A549 (cell line): Measurements from ENCODE around the gene MAPKAP1. TPM values are rescaled to one million over a fixed set of nuclear protein-coding genes. Genes with fewer than 3 reads are reported as not detected.

Source experiments
- ATAC-seq, 2 experiments: fragments of 200-7000 bp in 1 of 2; fragments of >200 bp in 1 of 2; cut with Nextera tagmentation in 1 of 2; cut with Tn5 transposase in 1 of 2; 3 replicates each; pipeline versions ENCODE4 v1.8.0 to v1.9.1; 2018 to 2020; ENCODE audit warnings: mild to moderate bottlenecking in 1 of 2, moderate library complexity in 1 of 2
- CTCF ChIA-PET: fragments of 300-600 bp; sonication (Branson Sonifier 250); formaldehyde crosslinking; extraction: SDS; loops from one replicate; lab custom pipeline; 2021; ENCODE audit warnings: antibody characterized with exemption, inconsistent platforms; lab: Yijun Ruan, JAX
- POLR2A ChIA-PET: fragments of 350-600 bp; formaldehyde crosslinking; extraction: SDS; loops from one replicate; lab custom pipeline; 2021; ENCODE audit warnings: antibody characterized with exemption, inconsistent platforms; lab: Yijun Ruan, JAX
- DNase-seq, 2 experiments: peaks; one replicate each; pipeline versions ENCODE4 v3.0.0 to v3.0.0-alpha.2; 2011 to 2016; ENCODE audit warnings: low read depth in 1 of 2, low spot score in 1 of 2
- FAIRE-seq: peaks from 2 replicates; lab custom pipeline; 2011; peaks lifted over from hg19 to GRCh38; lab: Jason Lieb, UNC
- H3K27ac ChIP-seq, 2 experiments: fragments of >200 bp; sonication (Bioruptor Twin); formaldehyde crosslinking; 3 replicates each; pipeline ENCODE4 v1.5.1; 2016 to 2017
- H3K4me1 ChIP-seq: fragments of >200 bp; sonication (Bioruptor Twin); formaldehyde crosslinking; 3 replicates; pipeline ENCODE4 v1.6.1; 2016
- H3K4me2 ChIP-seq: fragments of >200 bp; sonication (Bioruptor Twin); formaldehyde crosslinking; 3 replicates; pipeline ENCODE4 v1.6.1; 2016
- H3K4me3 ChIP-seq: fragments of >200 bp; sonication (Bioruptor Twin); formaldehyde crosslinking; 3 replicates; pipeline ENCODE4 v1.5.1; 2016
- H3K9me3 ChIP-seq: fragments of >200 bp; sonication (Bioruptor Twin); formaldehyde crosslinking; 3 replicates; pipeline ENCODE4 v1.6.1; 2016
- ATOH8 ChIP-seq: fragments of 250-450 bp; sonication (Bioruptor Pico); IDR thresholded peaks from 2 replicates; pipeline ENCODE4 v1.5.0; 2020; ENCODE audit warnings: low read depth, mild to moderate bottlenecking, moderate library complexity
- BHLHE40 ChIP-seq: IDR thresholded peaks from 2 replicates; pipeline ENCODE4 v1.6.1; 2012; ENCODE audit warnings: low read depth, low read length, inconsistent platforms
- CBX8 ChIP-seq: fragments of 200-600 bp; sonication (generic); IDR thresholded peaks from 2 replicates; pipeline ENCODE4 v1.6.1; 2016
- CEBPB ChIP-seq, 2 experiments: fragments of >200 bp in 1 of 2; sonication (Bioruptor Twin) in 1 of 2; formaldehyde crosslinking in 1 of 2; IDR thresholded peaks; 2 replicates each; pipeline ENCODE4 v1.6.1; 2012 to 2016
- CHD2 ChIP-seq: fragments of 150-350 bp; IDR thresholded peaks from 2 replicates; pipeline ENCODE4 v1.6.1; 2014; ENCODE audit warnings: low read length; ENCODE audit not compliant: partially characterized antibody
- CHD4 ChIP-seq: fragments of 200-600 bp; sonication (generic); IDR thresholded peaks from 2 replicates; pipeline ENCODE4 v1.6.1; 2016; ENCODE audit warnings: antibody characterized with exemption, mild to moderate bottlenecking, borderline replicate concordance
- EP300 ChIP-seq, 2 experiments: fragments of >200 bp; sonication (Bioruptor Twin); formaldehyde crosslinking; IDR thresholded peaks; 2 replicates in 1 of 2; 3 replicates in 1 of 2; pipeline ENCODE4 v1.6.1; 2016 to 2017
- FOSB ChIP-seq: fragments of 250-450 bp; sonication (Bioruptor Pico); IDR thresholded peaks from 2 replicates; pipeline ENCODE4 v1.5.0; 2020; ENCODE audit warnings: mild to moderate bottlenecking, moderate library complexity
- FOSL2 ChIP-seq, 2 experiments: fragments of 450-650 bp in 1 of 2; fragments of >200 bp in 1 of 2; sonication (Bioruptor Twin) in 1 of 2; formaldehyde crosslinking; IDR thresholded peaks; 2 replicates each; pipeline versions ENCODE4 v1.5.0 to v1.6.1; 2016 to 2020; ENCODE audit warnings: mild to moderate bottlenecking in 1 of 2, moderate library complexity in 1 of 2
- GATA3 ChIP-seq: IDR thresholded peaks from 2 replicates; pipeline ENCODE4 v1.6.1; 2012; ENCODE audit warnings: borderline replicate concordance
- HDAC2 ChIP-seq: fragments of 200-600 bp; sonication (generic); IDR thresholded peaks from 2 replicates; pipeline ENCODE4 v1.6.1; 2016
- HOXA7 ChIP-seq: fragments of 250-450 bp; sonication (Bioruptor Pico); IDR thresholded peaks from 2 replicates; pipeline ENCODE4 v1.5.0; 2020; ENCODE audit warnings: mild to moderate bottlenecking, moderate library complexity
- HOXB13 ChIP-seq: fragments of 250-450 bp; sonication (Bioruptor Pico); IDR thresholded peaks from 2 replicates; pipeline ENCODE4 v1.5.0; 2020; ENCODE audit warnings: low read depth, mild to moderate bottlenecking, moderate library complexity
- MYC ChIP-seq: IDR thresholded peaks from 2 replicates; pipeline ENCODE4 v1.6.1; 2012; ENCODE audit warnings: mild to moderate bottlenecking, inconsistent platforms, low read length, improper control_type of control experiment, borderline replicate concordance
- REST ChIP-seq: fragments of 200-600 bp; sonication (generic); IDR thresholded peaks from 2 replicates; pipeline ENCODE4 v1.6.1; 2016; ENCODE audit warnings: antibody characterized with exemption, mild to moderate bottlenecking, moderate library complexity
- TFCP2L1 ChIP-seq: fragments of 250-450 bp; sonication (Bioruptor Pico); IDR thresholded peaks from 2 replicates; pipeline ENCODE4 v1.5.0; 2021; ENCODE audit warnings: mild to moderate bottlenecking
- ZC3H11A ChIP-seq: fragments of 450-650 bp; IDR thresholded peaks from 2 replicates; pipeline ENCODE4 v1.6.1; 2014; ENCODE audit warnings: antibody characterized with exemption, mild to moderate bottlenecking
- ZNF302 ChIP-seq: fragments of 250-450 bp; sonication (Bioruptor Pico); IDR thresholded peaks from 2 replicates; pipeline ENCODE4 v1.9.0; 2021; ENCODE audit warnings: inconsistent platforms, mild to moderate bottlenecking, moderate library complexity
- WGBS: methylation state at CpG from one replicate; pipeline ENCODE4 v1.1.6; 2017; ENCODE audit errors: missing lambda C conversion rate; 5-methylcytosine and 5-hydroxymethylcytosine counted together
- polyA plus RNA-seq, 4 experiments: library from polyadenylated mRNA; depleted of rRNA in 3 of 4; stranded (reverse); fragments of >200 nt; fragmentation: RNase III in 1 of 4; extraction: RNeasy Plus Mini Kit Qiagen cat#74134 plus additional on column Dnase treatment in 1 of 4; gene quantifications; 2 replicates in 3 of 4; 3 replicates in 1 of 4; pipeline ENCODE4 v1.2.3, GENCODE V29; 2011 to 2017
- TF ChIP-seq, protein P1 (sequence below): fragments of >200 bp; sonication (Bioruptor Twin); formaldehyde crosslinking; IDR thresholded peaks from 3 replicates; pipeline ENCODE4 v1.5.1; 2016

The MAPKAP1 gene
- polyA plus RNA-seq, 2 of the 4 experiments (the other 2 are of a cell fraction) = 49.9 to 119 TPM

- TF ChIP-seq, protein P1, sequence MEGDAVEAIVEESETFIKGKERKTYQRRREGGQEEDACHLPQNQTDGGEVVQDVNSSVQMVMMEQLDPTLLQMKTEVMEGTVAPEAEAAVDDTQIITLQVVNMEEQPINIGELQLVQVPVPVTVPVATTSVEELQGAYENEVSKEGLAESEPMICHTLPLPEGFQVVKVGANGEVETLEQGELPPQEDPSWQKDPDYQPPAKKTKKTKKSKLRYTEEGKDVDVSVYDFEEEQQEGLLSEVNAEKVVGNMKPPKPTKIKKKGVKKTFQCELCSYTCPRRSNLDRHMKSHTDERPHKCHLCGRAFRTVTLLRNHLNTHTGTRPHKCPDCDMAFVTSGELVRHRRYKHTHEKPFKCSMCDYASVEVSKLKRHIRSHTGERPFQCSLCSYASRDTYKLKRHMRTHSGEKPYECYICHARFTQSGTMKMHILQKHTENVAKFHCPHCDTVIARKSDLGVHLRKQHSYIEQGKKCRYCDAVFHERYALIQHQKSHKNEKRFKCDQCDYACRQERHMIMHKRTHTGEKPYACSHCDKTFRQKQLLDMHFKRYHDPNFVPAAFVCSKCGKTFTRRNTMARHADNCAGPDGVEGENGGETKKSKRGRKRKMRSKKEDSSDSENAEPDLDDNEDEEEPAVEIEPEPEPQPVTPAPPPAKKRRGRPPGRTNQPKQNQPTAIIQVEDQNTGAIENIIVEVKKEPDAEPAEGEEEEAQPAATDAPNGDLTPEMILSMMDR = no peak
- no peak for TF ChIP-seq EP300 (IDR thresholded peaks at IDR 0.05)
- no peak for TF ChIP-seq CBX8
- TF ChIP-seq HOXB13 (CRISPR knock-in tag) = no peak
- TF ChIP-seq HDAC2 = no peak
- TF ChIP-seq, all 56 proteins: peak for 0
These were observed 209.5 kb downstream of the MAPKAP1 start (continued) for GRCh38 chr9:125497478-125497877.

DNA sequence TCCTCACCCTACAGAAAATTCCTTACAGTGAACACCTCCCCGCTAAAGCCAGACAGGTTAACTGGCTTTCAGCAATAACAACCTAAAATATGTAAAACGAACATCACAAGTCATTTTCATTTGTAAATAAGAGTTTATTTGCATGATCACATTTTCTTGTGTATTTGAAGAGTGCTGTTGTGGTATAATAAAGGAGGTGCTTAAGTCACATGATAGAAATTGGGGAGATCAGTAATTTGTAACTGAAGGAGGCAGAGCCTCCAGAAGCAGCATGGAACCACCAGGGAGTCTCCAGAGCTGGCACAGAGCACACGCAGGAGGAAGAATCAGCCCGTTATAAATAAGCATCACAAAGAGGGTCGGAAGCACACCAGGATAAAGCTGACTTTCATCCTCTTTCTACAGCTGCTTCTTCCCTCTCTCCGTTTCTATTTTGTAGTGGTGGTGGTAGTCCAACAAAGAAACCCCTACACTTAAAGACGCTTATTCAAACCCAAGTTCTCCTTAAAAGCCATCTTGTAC lies 210.6 kb downstream of the MAPKAP1 start:
- 91% methylated on average over 7 of the region's 7 CpGs for WGBS
- Histone ChIP-seq H3K9me3 (no peaks in the 10 kb centered on the region), H3K4me1 (peaks cover 30% of the 10 kb centered on the region; the same call in 2 of the 3 replicates), H3K4me3 (no peak overlapping the region), H3K4me2 (no peak overlapping the region), H3K27ac (no peak overlapping the region)
- CTCF ChIA-PET = interaction anchor here (2.0 kb wide), 1 partner anchor 62 kb away, joined by 6 read pairs; no protein-coding TSS in a partner anchor
- POLR2A ChIA-PET = no interaction called here
- FAIRE-seq (no peak), ATAC-seq (no peak), DNase-seq (no peak)
- TF ChIP-seq HDAC2 (no peak), ATOH8 (CRISPR knock-in tag) (no peak), FOSB (CRISPR knock-in tag) (no peak), FOSL2 (IDR thresholded peaks at IDR 0.05) (no peak), FOSL2 (CRISPR knock-in tag; IDR thresholded peaks at IDR 0.05) (no peak), HOXA7 (CRISPR knock-in tag) (no peak), HOXB13 (CRISPR knock-in tag) (no peak), ZNF302 (CRISPR knock-in tag) (no peak), GATA3 (no peak), TFCP2L1 (CRISPR knock-in tag) (no peak), CHD4 (no peak), CHD2 (no peak), BHLHE40 (no peak), REST (no peak), CEBPB (IDR thresholded peaks at IDR 0.05) (no peak), ZC3H11A (no peak), MYC (no peak)
